Peyer's patch (tissue), 4 donors: ENCODE measurements around the gene RERG.

Experiments
- CTCF ChIP-seq, 6 experiments: fragments of 450-650 bp in 4 of 6; fragments of 200-600 bp in 2 of 6; sonication (generic) in 1 of 6; IDR thresholded peaks; one replicate each; pipeline ENCODE4 v1.5.1; 2017 to 2019; ENCODE audit warnings: antibody characterized with exemption in 6 of 6, mild to moderate bottlenecking in 3 of 6, moderate library complexity in 1 of 6
- POLR2A ChIP-seq, 2 donors: fragments of 450-650 bp; IDR thresholded peaks; one replicate each; pipeline ENCODE4 v1.5.1; 2017; ENCODE audit warnings: antibody characterized with exemption in 2 of 2, mild to moderate bottlenecking in 2 of 2, moderate library complexity in 2 of 2

- TF ChIP-seq CTCF (IDR thresholded peaks at IDR 0.05) (no peak), POLR2A (IDR thresholded peaks at IDR 0.05) (no peak)
These were observed 104.2 kb downstream of the RERG start for GRCh38 chr12:15116983-15117382.
